ENCODE results near the gene ICAM2. TPM values are rescaled to one million over a fixed set of nuclear protein-coding genes. Genes with fewer than 3 reads are reported as not detected.

The ICAM2 gene
- 10 to 100 TPM; 18.0 to 95.1 (median 36.3) TPM for total RNA-seq

- H3K27ac ChIP-seq: peak within 1 kb of the TSS in 3 of 4 donors; percentile 3 to 88 (median 74)
- H3K4me1 ChIP-seq: peaks cover 0 to 12% (median 3%) of the 10 kb centered on the region in 4 donors
- peak in 1 of 2 donors; percentile 52 for TF ChIP-seq POLR2A (IDR thresholded peaks at IDR 0.05)
- TF ChIP-seq CTCF (IDR thresholded peaks at IDR 0.05): no peak
- TF ChIP-seq EP300 (IDR thresholded peaks at IDR 0.05): peak in 1 of 2 donors; percentile 65
- 26 to 33% methylated on average over 23 of the region's 23 CpGs for WGBS, 2 donors
- DNase-seq (ENCODE audit: low spot score in 2 of 2): peak in 1 of 2 donors; percentile 54
- peak within 1 kb of the TSS; percentile 16 to 47 (median 38) for H3K4me3 ChIP-seq
- H3K36me3 ChIP-seq: no peaks in the 10 kb centered on the region
- no peaks in the 10 kb centered on the region for H3K27me3 ChIP-seq
- no peaks in the 10 kb centered on the region for H3K9me3 ChIP-seq
Observed at GRCh38 chr17:64020056-64020766, at the start of gene ICAM2. ICAM2 (minus strand) TSS chr17:64020633; CDS start chr17:64006691, 13,942 bp downstream.

- DNase-seq (ENCODE audit: low spot score in 2 of 2): no peak
- Histone ChIP-seq H3K27me3 (no peaks in the 10 kb centered on the region), H3K4me1 (peaks cover 0 to 12% (median 0%) of the 10 kb centered on the region in 4 donors), H3K9me3 (peaks cover 0 to 16% (median 3%) of the 10 kb centered on the region in 4 donors), H3K36me3 (peaks cover 3 to 79% (median 6%) of the 10 kb centered on the region in 3 donors), H3K27ac (no peak overlapping the region), H3K4me3 (no peak overlapping the region)
- no peak for TF ChIP-seq POLR2A (IDR thresholded peaks at IDR 0.05)
- TF ChIP-seq EP300 (IDR thresholded peaks at IDR 0.05): no peak
- TF ChIP-seq CTCF (IDR thresholded peaks at IDR 0.05): no peak
- WGBS, 2 donors: 96 to 98% methylated on average over 3 of the region's 3 CpGs
Observed at GRCh38 chr17:64070213-64070612, 49.8 kb upstream of the ICAM2 start.

GRCh38 chr17:64069143-64069542 lies 48.7 kb upstream of the ICAM2 start:
- Histone ChIP-seq H3K36me3 (peaks cover 3 to 82% (median 6%) of the 10 kb centered on the region in 3 donors), H3K9me3 (peaks cover 0 to 16% (median 3%) of the 10 kb centered on the region in 4 donors), H3K4me3 (no peak overlapping the region), H3K4me1 (peaks cover 0 to 3% (median 0%) of the 10 kb centered on the region in 4 donors), H3K27me3 (no peaks in the 10 kb centered on the region), H3K27ac (no peak overlapping the region)
- no peak for DNase-seq (ENCODE audit: low spot score in 2 of 2)
- no peak for TF ChIP-seq CTCF (IDR thresholded peaks at IDR 0.05)
- no peak for TF ChIP-seq EP300 (IDR thresholded peaks at IDR 0.05)
- TF ChIP-seq POLR2A (IDR thresholded peaks at IDR 0.05): no peak
- 93 to 100% methylated on average over 1 of the region's 1 CpG for WGBS, 2 donors

- H3K27me3 ChIP-seq: no peaks in the 10 kb centered on the region
- no peak for TF ChIP-seq CTCF (IDR thresholded peaks at IDR 0.05)
- no peak for TF ChIP-seq EP300 (IDR thresholded peaks at IDR 0.05)
- TF ChIP-seq POLR2A (IDR thresholded peaks at IDR 0.05): no peak
- no peak overlapping the region for H3K27ac ChIP-seq
- DNase-seq (ENCODE audit: low spot score in 2 of 2): no peak
- H3K4me1 ChIP-seq: no peaks in the 10 kb centered on the region
- H3K4me3 ChIP-seq: no peak overlapping the region
- WGBS, 2 donors: 81 to 82% methylated on average over 3 of the region's 3 CpGs
- H3K9me3 ChIP-seq: peaks cover 0 to 16% (median 3%) of the 10 kb centered on the region in 4 donors
- H3K36me3 ChIP-seq: peaks cover 3 to 81% (median 6%) of the 10 kb centered on the region in 3 donors
Observed at GRCh38 chr17:64067657-64068056, 47.2 kb upstream of the ICAM2 start.

- Histone ChIP-seq H3K4me3 (no peak overlapping the region), H3K4me1 (no peaks in the 10 kb centered on the region), H3K27me3 (no peaks in the 10 kb centered on the region), H3K36me3 (peaks cover 3 to 76% (median 6%) of the 10 kb centered on the region in 3 donors), H3K9me3 (peaks cover 0 to 16% (median 3%) of the 10 kb centered on the region in 4 donors), H3K27ac (no peak overlapping the region)
- TF ChIP-seq CTCF (IDR thresholded peaks at IDR 0.05): no peak
- no peak for TF ChIP-seq POLR2A (IDR thresholded peaks at IDR 0.05)
- TF ChIP-seq EP300 (IDR thresholded peaks at IDR 0.05): no peak
- no peak for DNase-seq (ENCODE audit: low spot score in 2 of 2)
- 94 to 95% methylated on average over 7 of the region's 7 CpGs for WGBS, 2 donors
Observed at GRCh38 chr17:64066716-64067115, 46.3 kb upstream of the ICAM2 start.

Measured in tibial nerve (tissue), 4 donors.